GM21381 (cell line): ENCODE data around the gene ARHGEF4.
"Not testable (repeated sequence)": the region's sequence is repeated elsewhere in the genome, so short reads cannot be mapped to it uniquely, and the experiment has no call there.

Source experiments
- ATAC-seq: cut with Tn5 transposase; IDR thresholded peaks from one replicate; pipeline ENCODE4 v1.9.1; 2021; ENCODE audit warnings: mild to moderate bottlenecking, moderate library complexity; ENCODE audit not compliant: unreplicated experiment

Gene ARHGEF4

GRCh38 chr2:131075578-131075977, 238.9 kb downstream of the ARHGEF4 start:
- ATAC-seq = not testable (repeated sequence)

- ATAC-seq = no peak
Observed at GRCh38 chr2:131076707-131077106, 240.0 kb downstream of the ARHGEF4 start.

DNA sequence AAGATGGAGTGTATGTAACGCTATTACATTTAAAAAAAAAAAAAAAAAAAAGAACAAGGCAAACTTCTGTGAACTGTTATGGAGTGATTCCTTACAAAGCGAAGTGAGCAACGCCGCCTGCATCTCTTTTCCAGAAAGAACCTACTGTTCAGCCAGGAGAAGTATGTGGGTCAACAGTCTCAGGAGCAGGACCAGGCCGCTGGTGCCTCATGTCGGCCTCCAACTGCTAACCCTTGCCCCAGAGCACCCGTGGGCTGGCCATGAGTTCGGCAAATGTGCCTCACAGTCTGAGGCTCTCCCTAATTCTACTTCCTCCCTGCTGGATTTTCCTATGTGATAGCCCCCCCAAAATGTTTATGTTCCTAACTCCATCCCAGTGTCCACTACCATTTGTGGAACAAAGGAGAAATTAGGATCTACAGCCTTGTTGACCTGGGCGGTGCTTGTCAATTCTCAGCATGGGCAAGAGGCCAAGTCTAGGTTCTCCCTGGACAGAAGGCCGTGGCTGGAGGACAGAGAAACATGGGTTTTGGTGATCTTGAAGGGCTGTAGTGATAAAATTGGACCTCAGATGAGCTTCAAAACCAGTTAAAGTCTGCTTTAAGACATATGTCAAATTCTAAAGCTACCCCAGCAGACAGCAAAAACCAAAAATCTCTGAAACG, 240.6 kb downstream of the ARHGEF4 start:
- ATAC-seq = no peak

DNA sequence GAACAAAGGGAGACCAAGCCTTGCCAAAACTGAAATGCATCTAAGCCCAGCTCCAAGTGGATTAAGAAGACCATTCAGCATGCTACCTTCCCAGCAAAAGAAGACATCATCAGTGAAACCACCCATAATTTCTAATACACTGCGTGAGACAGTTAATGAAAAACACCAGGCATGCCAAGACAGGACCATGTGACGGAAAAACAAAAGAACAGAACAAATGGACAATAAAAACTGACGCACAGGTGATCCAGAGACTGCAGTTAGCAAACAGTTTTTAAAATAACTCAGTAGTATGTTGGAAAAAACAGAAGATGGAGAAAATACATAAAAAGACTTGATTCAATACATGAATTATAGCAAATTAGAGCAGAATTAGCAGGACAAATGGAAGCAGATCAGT, 241.3 kb downstream of the ARHGEF4 start:
- ATAC-seq = no peak

- not testable (repeated sequence) for ATAC-seq
Observed at GRCh38 chr2:131079931-131080330, 243.2 kb downstream of the ARHGEF4 start.

DNA sequence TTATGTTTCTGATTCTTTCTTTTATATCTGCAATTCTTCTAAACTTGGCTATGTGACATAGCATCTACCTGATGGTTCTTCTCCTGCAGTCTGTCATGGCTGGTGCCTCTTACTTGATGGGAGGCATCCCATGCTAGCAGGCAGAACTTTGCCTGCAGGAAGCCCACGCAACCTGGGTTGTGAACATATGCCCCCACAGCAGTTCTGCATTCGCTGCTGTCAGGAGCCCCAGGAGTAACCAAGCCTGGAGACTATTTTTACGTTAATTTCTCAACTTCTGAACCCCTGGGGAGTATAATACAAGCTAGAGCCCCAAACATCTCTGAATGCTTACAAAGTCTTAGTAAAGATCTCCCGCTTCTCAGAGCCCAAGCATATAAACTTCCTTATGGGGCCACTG, 244.5 kb downstream of the ARHGEF4 start:
- no peak for ATAC-seq

DNA sequence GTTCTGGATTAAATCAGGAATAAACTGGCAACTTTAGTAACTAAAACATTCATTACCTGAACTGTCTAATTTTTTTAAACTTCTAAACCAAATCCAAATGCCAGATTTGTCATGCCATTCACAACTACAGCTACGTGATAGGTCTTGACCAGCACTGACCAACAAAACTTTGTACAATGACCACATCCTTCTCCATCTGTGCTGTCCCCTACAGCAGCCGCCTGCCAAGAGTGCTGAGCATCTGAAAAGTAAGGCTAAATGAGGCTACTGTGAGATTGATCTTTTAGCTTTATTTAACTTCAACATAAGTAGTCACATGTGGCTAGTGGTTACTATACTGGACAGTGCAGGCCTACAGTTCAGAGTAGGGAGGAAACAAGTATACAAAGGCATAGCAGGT, 248.9 kb downstream of the ARHGEF4 start:
- no peak for ATAC-seq

DNA sequence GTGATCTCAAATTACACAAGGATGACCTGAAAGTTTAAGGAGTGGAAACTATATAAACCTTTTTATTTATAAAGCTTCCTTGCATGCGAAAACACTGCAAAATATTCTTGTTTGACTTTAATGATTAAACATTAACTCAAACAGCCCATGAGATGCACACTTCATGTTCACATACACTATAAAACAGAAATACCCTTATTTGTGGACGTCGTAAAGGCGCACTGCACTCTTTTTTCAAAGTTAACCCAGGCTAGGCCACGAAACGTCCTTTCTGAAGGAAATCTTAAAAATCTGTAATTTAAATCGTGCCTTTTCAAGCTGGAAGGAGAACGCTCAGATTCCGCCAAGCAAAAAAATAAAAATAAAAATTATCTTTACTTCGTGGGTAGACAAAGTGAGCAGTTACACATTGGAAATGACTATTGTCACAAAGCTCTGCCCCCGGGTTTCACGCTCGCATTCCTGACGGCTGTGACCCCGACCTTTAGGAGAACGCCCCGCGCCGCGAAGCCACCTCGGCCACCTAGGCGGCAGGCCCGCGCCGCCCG, 255.8 kb downstream of the ARHGEF4 start:
- ATAC-seq = no peak

- peak; percentile 84 for ATAC-seq
Observed at GRCh38 chr2:131093006-131093695, 256.4 kb downstream of the ARHGEF4 start, which contains the start of gene FAM168B. Gene FAM168B (minus strand): TSS chr2:131093460. CDS start chr2:131082646, 10,814 bp downstream.

DNA sequence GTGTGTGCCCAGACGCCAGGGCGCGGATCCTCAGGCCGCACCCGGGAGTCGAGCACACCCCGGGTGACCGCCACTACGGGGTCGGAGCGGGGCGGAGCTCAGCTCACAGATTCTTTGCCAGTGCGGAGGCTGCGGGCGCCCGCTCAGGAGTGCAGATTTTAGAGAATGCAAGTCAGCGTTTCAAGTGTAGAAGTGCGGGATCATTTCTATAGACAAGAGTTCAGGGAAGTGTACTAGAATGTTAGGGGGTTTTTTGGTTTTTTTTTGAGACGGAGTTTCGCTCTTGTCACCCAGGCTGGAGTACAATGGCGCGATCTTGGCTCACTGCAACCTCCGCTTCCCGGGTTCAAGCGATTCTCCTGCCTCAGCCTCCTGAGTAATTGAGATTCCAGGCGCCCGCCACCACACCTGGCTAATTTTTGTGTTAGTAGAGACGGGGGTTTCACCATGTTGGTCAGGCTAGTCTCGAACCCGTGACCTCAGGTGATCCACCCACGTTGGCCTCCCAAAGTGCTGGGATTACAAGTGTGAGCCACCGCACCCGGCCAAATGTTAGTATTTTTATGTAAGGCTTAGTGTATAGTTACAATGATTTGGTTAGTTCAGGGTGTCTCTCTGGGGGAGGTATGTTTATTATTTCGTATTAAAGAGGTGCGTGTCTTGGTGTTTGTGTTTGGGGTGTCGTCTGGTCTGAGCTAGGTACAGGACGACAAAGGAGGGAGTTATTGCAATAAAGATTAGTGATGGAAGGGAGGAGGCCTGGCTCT, 257.2 kb downstream of the ARHGEF4 start:
- peak; percentile 66 for ATAC-seq

DNA sequence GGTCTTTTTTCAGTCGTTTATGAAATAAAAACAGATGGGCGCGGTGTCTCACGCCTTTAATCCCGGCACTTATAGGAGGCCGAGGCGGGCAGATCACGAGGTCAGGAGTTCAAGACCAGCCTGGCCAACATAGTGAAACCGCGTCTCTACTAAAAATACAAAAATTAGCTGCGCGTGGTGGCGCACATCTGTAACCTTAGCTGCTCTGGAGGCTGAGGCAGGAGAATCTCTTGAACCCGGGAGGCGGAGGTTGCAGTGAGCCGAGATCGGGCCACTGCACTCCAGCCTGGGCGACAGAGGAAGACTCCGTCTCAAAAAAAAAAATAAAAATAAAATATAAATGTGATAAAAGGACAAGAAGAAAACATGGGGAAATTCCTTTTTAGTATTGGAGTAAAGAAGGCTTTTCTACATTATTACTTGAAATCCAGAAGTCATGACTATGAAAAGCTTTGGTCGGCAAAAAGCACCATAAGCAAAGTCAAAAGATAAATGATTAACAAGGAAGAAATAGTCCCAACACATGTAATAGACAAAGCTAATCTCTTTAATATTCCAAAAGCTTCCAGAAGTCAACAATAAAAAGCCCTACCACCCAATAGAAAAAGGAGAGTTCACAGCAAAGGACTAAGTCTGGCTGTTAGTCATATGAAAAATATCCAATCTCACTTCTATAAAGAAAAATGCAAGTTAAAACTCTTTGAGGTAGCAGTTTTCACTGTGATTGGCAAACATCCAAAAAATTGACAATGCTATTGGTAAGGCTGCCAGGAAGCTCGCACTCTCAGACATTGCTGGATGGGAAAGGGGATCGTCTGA, 258.0 kb downstream of the ARHGEF4 start:
- no peak for ATAC-seq
